ENCODE data around the gene WBP2. TPM values are rescaled to one million over a fixed set of nuclear protein-coding genes. Genes with fewer than 3 reads are reported as not detected.

WBP2 gene
- total RNA-seq, 1 experiment from 2014 or later: 51.8 TPM

DNA sequence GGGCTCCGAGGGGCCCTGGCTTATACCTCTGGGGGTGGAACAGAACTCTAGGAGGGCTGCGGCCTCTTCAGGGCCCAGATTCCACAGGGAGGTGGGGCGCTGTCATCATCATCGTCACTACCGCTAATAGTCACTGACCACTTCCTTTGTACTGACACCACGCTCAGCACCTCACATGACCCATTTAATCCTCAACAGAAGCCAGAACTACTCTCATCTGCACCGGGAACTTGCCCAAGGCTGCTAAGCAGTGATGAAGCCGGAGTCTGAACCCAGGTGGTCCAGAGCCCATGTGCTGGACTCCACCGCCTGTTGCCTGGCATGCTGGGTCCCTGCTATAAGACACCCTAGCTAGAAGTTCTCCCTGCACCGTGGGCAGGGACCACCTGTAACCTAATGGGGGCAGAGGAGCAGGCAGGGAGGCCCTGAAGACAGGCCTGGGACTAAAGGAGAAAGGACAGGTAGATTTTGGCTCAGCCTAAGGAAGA lies 22.9 kb downstream of the WBP2 start:
- POLR2A ChIA-PET (ENCODE audit: unreplicated experiment): no interaction called here

GRCh38 chr17:75831032-75831571 lies 24.0 kb downstream of the WBP2 start:
- no peak for ATAC-seq
- no TSS peak for BruUV-seq (replicated peaks)
- intact Hi-C loops (cut with micrococcal nuclease): loop anchor here (5.0 kb wide), 1 partner anchor 49 kb away; the partner anchor contains the start of gene UNK

More for the DNA sequence above, 22.9 kb downstream of the WBP2 start:
- Histone ChIP-seq H3K9me3 (ENCODE audit: low read length) (no peaks in the 10 kb centered on the region), H4K20me1 (ENCODE audit: low read length) (no peaks in the 10 kb centered on the region), H3K79me2 (ENCODE audit: low read length) (no peaks in the 10 kb centered on the region), H3K27ac (ENCODE audit: low read length) (peak overlapping the region; percentile 48), H2AFZ (ENCODE audit: low read length) (no peak overlapping the region), H3K9me2 (replicated peaks; ENCODE audit: low read length) (no peaks in the 10 kb centered on the region), H3F3A (ENCODE audit: low read length, unreplicated experiment) (no peaks in the 10 kb centered on the region), H3K27me3 (ENCODE audit: low read length) (no peaks in the 10 kb centered on the region), H3K4me2 (ENCODE audit: low read length) (no peak overlapping the region), H3K36me3 (ENCODE audit: low read depth, low read length) (0 out of 2 replicates have a peak, but pooled peaks cover 7% of the 10 kb centered on the region), H3K9ac (ENCODE audit: low read length) (peak overlapping the region; percentile 25; the same call in 1 of the 2 replicates), H3K4me3 (ENCODE audit: low read length) (no peak overlapping the region), H3K4me1 (ENCODE audit: insufficient read depth, low read length) (peaks cover 9% of the 10 kb centered on the region)
- CTCF ChIA-PET: no interaction called here
- ATAC-seq (peak; percentile 71), DNase-seq (peak; percentile 60)
- TF ChIP-seq, protein P1, sequence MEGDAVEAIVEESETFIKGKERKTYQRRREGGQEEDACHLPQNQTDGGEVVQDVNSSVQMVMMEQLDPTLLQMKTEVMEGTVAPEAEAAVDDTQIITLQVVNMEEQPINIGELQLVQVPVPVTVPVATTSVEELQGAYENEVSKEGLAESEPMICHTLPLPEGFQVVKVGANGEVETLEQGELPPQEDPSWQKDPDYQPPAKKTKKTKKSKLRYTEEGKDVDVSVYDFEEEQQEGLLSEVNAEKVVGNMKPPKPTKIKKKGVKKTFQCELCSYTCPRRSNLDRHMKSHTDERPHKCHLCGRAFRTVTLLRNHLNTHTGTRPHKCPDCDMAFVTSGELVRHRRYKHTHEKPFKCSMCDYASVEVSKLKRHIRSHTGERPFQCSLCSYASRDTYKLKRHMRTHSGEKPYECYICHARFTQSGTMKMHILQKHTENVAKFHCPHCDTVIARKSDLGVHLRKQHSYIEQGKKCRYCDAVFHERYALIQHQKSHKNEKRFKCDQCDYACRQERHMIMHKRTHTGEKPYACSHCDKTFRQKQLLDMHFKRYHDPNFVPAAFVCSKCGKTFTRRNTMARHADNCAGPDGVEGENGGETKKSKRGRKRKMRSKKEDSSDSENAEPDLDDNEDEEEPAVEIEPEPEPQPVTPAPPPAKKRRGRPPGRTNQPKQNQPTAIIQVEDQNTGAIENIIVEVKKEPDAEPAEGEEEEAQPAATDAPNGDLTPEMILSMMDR (conservative IDR thresholded peaks at IDR 0.05; ENCODE audit: low read depth, low read length): no peak
- TF ChIP-seq EZH2 (IDR thresholded peaks at IDR 0.05; ENCODE audit: low read length, unreplicated experiment): no peak
- no peak for TF ChIP-seq EZH2phosphoT487 (IDR thresholded peaks at IDR 0.05; ENCODE audit: borderline replicate concordance, low read length)
- intact Hi-C loops (cut with micrococcal nuclease): loop anchor here (5.0 kb wide), 1 partner anchor 50 kb away; the partner anchor contains the start of gene UNK
- BruUV-seq (replicated peaks): TSS peak; percentile 86

More at GRCh38 chr17:75831032-75831571, 24.0 kb downstream of the WBP2 start:
- TF ChIP-seq, protein P1 (conservative IDR thresholded peaks at IDR 0.05; ENCODE audit: low read depth, low read length): no peak
- TF ChIP-seq EZH2 (IDR thresholded peaks at IDR 0.05; ENCODE audit: low read length, unreplicated experiment) (no peak), EZH2phosphoT487 (IDR thresholded peaks at IDR 0.05; ENCODE audit: borderline replicate concordance, low read length) (no peak)
- H3K4me2 ChIP-seq (ENCODE audit: low read length): no peak overlapping the region
- no peak for DNase-seq
- H3K9ac ChIP-seq (ENCODE audit: low read length): no peak overlapping the region
- peaks cover 9% of the 10 kb centered on the region for H3K4me1 ChIP-seq (ENCODE audit: insufficient read depth, low read length)
- H4K20me1 ChIP-seq (ENCODE audit: low read length): no peaks in the 10 kb centered on the region
- H3K79me2 ChIP-seq (ENCODE audit: low read length): no peaks in the 10 kb centered on the region
- ChIA-PET POLR2A (ENCODE audit: unreplicated experiment) (no interaction called here), CTCF (no interaction called here)
- 0 out of 2 replicates have a peak, but pooled peaks cover 7% of the 10 kb centered on the region for H3K36me3 ChIP-seq (ENCODE audit: low read depth, low read length)
- H3K4me3 ChIP-seq (ENCODE audit: low read length): no peak overlapping the region
- no peaks in the 10 kb centered on the region for H3K9me2 ChIP-seq (replicated peaks; ENCODE audit: low read length)
- no peak overlapping the region for H2AFZ ChIP-seq (ENCODE audit: low read length)
- H3K9me3 ChIP-seq (ENCODE audit: low read length): no peaks in the 10 kb centered on the region
- H3F3A ChIP-seq (ENCODE audit: low read length, unreplicated experiment): no peaks in the 10 kb centered on the region
- H3K27me3 ChIP-seq (ENCODE audit: low read length): no peaks in the 10 kb centered on the region
- no peak overlapping the region for H3K27ac ChIP-seq (ENCODE audit: low read length)
